Ovary (tissue), 3 donors: ENCODE data around the gene SIRT2.

Experiments
- CTCF ChIP-seq, 3 donors: fragments of 450-650 bp in 2 of 3; fragments of 200-600 bp in 1 of 3; IDR thresholded peaks; one replicate each; pipeline versions ENCODE4 v1.5.1 to v1.8.0; 2016 to 2022; ENCODE audit warnings: antibody characterized with exemption in 3 of 3, mild to moderate bottlenecking in 1 of 3
- EP300 ChIP-seq: sonication (generic); formaldehyde crosslinking; IDR thresholded peaks from one replicate; pipeline ENCODE4 v1.6.1; 2017; ENCODE audit warnings: antibody characterized with exemption
- POLR2A ChIP-seq: fragments of 450-650 bp; IDR thresholded peaks from one replicate; pipeline ENCODE4 v1.6.1; 2017; ENCODE audit warnings: antibody characterized with exemption, mild to moderate bottlenecking, moderate library complexity
- donor health status: DM: no; HTN: no; CAD: no.

GRCh38 chr19:38841180-38841766, 58.1 kb downstream of the SIRT2 start:
- no peak for TF ChIP-seq EP300
- no peak for TF ChIP-seq CTCF (IDR thresholded peaks at IDR 0.05)
- TF ChIP-seq POLR2A: no peak
